Liver (tissue), 5 donors: ENCODE data around the gene C3orf22. TPM values are rescaled to one million over a fixed set of nuclear protein-coding genes. Genes with fewer than 3 reads are reported as not detected.

Experiments
- polyA plus RNA-seq, 2 donors: library from polyadenylated mRNA; stranded (reverse) in 1 of 2; unstranded in 1 of 2; fragments of 200-250 nt in 1 of 2; fragments of >200 nt in 1 of 2; fragmentation: Nextera tagmentation in 1 of 2; extraction: Ambion mirVana in 1 of 2; gene quantifications; one replicate each; pipeline versions ENCODE4 v1.2.1 to v1.2.3, GENCODE V29; 2013 to 2015
- small RNA-seq: library from RNA; depleted of rRNA; stranded (forward); fragments of <200 nt; gene quantifications from one replicate; pipeline ENCODE3, GENCODE V24; 2014
- total RNA-seq, 2 donors: library from RNA; depleted of rRNA; stranded (reverse); fragments of >200 nt; gene quantifications; one replicate each; pipeline ENCODE4 v1.2.3, GENCODE V29; 2014
- donor health status: healthy.
- donor health status: healthy.
- donor health status: healthy.

Gene C3orf22
- total and polyA plus RNA-seq, 4 donors = not detected

Small RNAs within 50 kb of the gene (small RNA-seq; reads per million reads assigned to genes)
- not detected for gene RNA5SP138

Other genes with a start within 250 kb of the C3orf22 start
- 100 to 1,000 TPM in 1 of 2 donors, 10 to 100 TPM in 1; 21.4 to 103 TPM for gene KLF15, start 201.5 kb downstream of the C3orf22 start, total RNA-seq
- 10 to 100 TPM; 27.6 to 71.0 TPM for gene KLF15, start 201.5 kb downstream of the C3orf22 start, polyA plus RNA-seq
- not detected for gene CFAP100, start 164.0 kb downstream of the C3orf22 start, total RNA-seq
- gene CFAP100, start 164.0 kb downstream of the C3orf22 start, polyA plus RNA-seq = not detected
- 10 to 100 TPM; 17.2 to 42.3 TPM for gene ZXDC, start 83.0 kb downstream of the C3orf22 start, total RNA-seq
- gene ZXDC, start 83.0 kb downstream of the C3orf22 start, polyA plus RNA-seq = 10 to 100 TPM in 1 of 2 donors, 1 to 10 TPM in 1; 7.0 to 10.5 TPM
- 10 to 100 TPM in 1 of 2 donors, 1 to 10 TPM in 1; 5.9 to 28.4 TPM for gene UROC1, start 41.2 kb downstream of the C3orf22 start, total RNA-seq
- gene UROC1, start 41.2 kb downstream of the C3orf22 start, polyA plus RNA-seq = 10 to 100 TPM; 16.5 to 20.0 TPM
- 10 to 100 TPM; 19.7 to 39.1 TPM for gene CHST13, start 34.8 kb downstream of the C3orf22 start, total RNA-seq
- 10 to 100 TPM; 22.1 to 28.3 TPM for gene CHST13, start 34.8 kb downstream of the C3orf22 start, polyA plus RNA-seq
- gene TXNRD3, start 96.2 kb upstream of the C3orf22 start, total RNA-seq = 10 to 100 TPM in 1 of 2 donors, 1 to 10 TPM in 1; 7.3 to 11.0 TPM
- 1 to 10 TPM; 7.0 to 8.0 TPM for gene TXNRD3, start 96.2 kb upstream of the C3orf22 start, polyA plus RNA-seq
- 1 to 10 TPM; 2.0 to 2.9 TPM for gene CHCHD6, start 145.3 kb upstream of the C3orf22 start, total RNA-seq
- 1 to 10 TPM; 4.9 to 5.1 TPM for gene CHCHD6, start 145.3 kb upstream of the C3orf22 start, polyA plus RNA-seq